DMS114 treated with DMSO at 0.1 percent for 48 hours (cell line): ENCODE measurements around the gene MAST2.
"Not testable (repeated sequence)": the region's sequence is repeated elsewhere in the genome, so short reads cannot be mapped to it uniquely, and the experiment has no call there.

ENCODE experiments used
- DNase-seq: peaks from one replicate; lab custom pipeline; 2025; ENCODE audit not compliant: unreplicated experiment; lab: John Stamatoyannopoulos, UW

Gene MAST2

DNA sequence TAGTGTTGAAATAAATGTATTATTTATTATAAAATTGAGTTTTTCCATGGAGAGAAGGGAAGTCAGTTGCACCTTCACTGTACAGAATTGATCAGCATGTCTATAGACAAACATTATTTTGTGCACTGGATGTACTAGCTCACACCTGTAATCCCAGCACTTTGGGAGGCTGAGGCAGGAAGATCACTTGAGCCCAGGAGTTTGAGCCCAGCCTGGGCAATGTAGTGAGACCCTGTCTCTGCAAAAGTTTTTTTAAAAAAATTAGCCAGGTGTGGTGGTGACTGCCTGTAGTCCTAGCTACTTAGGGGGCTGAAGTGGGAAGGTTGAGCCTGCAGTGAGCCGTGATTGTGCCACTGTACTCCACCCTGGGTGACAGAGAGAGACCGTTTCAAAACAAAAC, 87.7 kb downstream of the MAST2 start:
- DNase-seq = no peak

GRCh38 chr1:45892068-45892785, 88.8 kb downstream of the MAST2 start:
- DNase-seq = no peak

GRCh38 chr1:45894331-45894730, 90.9 kb downstream of the MAST2 start:
- no peak for DNase-seq

GRCh38 chr1:45894921-45895320, 91.5 kb downstream of the MAST2 start:
- DNase-seq = no peak

- no peak for DNase-seq
Observed at GRCh38 chr1:45895406-45895805, 92.0 kb downstream of the MAST2 start.

DNA sequence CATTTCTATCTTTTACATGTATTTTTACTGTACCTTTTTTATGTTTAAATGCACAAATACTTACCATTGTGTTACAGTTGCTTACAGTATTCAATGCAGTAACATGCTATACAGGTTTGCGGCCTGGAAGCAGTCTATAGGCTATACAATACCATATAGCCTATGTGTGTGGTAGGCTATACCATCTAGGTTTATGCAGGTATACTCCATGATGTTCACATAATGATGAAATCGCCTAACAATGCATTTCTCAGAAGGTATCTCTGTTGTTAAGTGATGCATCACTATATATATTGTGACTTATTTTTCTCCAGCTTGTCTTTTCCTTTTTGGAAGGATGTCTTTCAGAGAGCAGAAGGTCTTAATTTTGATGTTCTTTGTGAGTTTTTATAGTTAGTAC, 103.5 kb downstream of the MAST2 start:
- no peak for DNase-seq

DNA sequence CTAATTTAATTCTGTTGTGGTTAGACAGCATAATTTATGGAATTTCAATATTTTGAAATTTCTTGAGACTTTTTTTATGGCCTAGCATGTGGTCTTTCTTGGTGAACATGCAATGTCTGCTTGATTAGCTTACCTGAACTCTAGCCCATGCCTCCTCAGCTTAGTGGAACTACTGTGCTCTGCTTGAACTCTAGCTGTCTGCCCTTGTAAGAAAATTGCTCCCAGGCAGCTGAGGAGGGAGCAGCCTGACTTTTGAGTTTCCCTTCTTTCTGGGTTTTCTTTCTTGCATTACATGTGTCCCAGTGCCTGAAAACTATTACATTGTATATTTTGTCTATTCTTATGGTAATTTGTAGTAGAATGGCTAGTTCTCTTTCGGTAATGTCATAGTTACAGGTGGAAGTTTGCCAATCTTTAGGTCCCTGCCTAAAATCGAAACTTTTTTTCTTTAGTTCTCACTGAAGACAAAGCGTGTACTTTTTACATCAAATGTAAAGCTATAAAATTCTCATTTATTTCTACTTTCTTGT, 105.3 kb downstream of the MAST2 start:
- DNase-seq = no peak

GRCh38 chr1:45911634-45912033, 108.2 kb downstream of the MAST2 start:
- DNase-seq = no peak

- DNase-seq = no peak
Observed at GRCh38 chr1:45913183-45913683, 109.8 kb downstream of the MAST2 start.

- no peak for DNase-seq
Observed at GRCh38 chr1:45913731-45914501, 110.5 kb downstream of the MAST2 start.

GRCh38 chr1:45914836-45915235, 111.4 kb downstream of the MAST2 start:
- no peak for DNase-seq

DNA sequence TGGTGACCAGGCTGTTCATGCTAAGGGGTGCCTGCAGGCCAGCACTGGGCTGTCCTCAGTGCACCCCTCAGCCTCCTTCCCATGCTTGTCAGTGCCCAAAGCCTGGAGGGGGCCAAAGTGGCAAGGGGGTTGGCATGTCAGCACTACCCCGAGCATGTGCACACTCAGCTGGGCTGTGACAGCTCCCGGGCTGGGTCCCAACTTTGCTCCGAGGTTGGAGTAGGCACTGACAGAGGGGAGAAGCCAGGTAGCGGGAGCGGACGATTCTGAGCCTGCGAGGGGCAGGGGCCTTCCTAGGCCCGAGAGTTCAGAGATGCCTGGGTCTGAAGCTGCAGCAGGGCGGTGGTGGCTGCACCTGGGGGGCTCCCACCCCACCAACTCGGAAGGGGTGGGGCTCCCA, 119.0 kb downstream of the MAST2 start:
- DNase-seq = no peak

DNA sequence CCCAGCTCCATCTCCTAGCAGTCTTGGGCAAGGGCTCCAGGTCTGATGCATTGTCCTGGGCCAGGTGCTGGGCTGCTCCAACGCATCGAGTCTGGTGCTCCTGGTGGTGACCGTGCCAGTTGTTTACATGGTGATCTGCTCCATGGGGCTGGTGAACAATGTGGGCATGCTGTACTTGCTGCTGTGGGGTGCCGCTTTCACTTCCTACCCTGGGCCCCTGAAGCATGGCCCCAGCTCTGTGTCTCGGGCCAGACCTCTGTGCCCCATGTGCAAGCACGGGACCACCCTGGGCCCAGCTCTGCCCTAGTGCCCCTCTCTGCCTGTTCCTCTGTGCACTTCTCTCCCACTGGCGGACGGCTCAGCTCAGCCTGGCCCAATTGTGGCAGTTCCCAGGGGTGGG, 119.4 kb downstream of the MAST2 start:
- DNase-seq = no peak

- no peak for DNase-seq
Observed at GRCh38 chr1:45923343-45923742, 119.9 kb downstream of the MAST2 start.

DNA sequence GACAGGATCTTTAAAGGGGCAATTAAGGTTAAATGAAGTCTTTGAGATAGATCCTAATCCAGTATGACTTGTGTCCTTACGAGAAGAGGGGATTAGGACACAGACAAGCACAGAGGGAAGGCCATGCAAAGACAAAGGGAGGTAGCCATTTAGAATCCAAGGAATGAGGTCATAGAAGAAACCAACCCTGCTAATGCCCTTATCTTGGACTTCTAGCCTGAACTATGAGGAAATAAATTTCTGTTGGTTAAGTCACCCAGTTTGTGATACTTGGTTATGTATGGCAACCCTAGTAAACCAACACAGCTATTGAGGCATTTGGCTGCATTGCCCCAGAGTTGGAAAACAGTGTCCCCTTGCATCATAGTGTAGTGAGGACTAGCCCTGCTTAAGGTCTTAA, 121.3 kb downstream of the MAST2 start:
- no peak for DNase-seq

DNA sequence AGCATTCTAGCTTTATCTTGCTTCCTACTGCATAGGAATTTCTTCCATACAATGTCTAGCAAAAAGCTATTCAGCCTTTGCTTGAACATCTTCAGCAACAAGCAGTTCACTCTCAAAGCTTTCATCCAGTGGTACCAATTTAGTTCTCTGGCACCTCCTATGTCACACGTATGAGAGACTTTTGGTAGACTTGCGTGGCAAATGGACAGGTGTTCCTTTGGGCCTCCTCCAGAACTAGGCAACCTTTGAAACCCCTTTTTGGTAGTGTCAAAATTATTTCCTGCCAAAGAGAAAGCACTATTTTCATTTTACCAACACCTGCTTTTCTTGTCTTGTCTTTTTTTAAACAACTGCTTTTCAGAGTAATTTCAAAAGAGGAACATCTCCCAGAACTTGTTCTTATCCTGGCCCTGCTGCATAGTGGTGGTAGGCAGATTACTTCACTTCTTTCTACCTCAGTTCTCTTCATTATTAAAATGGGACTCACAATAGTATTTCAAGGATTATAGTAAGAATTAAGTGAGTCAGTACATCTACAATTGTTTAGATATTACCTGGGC, 122.4 kb downstream of the MAST2 start:
- no peak for DNase-seq

DNA sequence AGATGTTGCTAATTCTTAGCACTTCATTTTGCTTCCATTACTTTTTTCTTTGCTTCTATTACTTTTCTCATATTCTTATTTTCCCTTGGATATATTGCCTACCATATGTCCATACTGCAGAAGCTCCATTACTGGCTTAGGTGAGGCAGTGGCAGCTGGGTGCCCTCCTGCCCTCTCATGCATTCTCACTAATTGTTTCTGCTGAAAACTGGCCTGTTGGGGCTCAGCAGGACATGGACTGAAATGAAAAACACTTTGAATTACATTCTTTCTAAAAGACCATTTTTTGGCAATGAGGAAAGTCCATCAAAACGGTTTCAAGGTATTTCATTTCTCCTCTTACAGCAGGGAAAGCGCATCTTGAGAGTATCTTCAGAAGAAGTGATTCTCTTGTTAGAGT, 122.9 kb downstream of the MAST2 start:
- DNase-seq = no peak

DNA sequence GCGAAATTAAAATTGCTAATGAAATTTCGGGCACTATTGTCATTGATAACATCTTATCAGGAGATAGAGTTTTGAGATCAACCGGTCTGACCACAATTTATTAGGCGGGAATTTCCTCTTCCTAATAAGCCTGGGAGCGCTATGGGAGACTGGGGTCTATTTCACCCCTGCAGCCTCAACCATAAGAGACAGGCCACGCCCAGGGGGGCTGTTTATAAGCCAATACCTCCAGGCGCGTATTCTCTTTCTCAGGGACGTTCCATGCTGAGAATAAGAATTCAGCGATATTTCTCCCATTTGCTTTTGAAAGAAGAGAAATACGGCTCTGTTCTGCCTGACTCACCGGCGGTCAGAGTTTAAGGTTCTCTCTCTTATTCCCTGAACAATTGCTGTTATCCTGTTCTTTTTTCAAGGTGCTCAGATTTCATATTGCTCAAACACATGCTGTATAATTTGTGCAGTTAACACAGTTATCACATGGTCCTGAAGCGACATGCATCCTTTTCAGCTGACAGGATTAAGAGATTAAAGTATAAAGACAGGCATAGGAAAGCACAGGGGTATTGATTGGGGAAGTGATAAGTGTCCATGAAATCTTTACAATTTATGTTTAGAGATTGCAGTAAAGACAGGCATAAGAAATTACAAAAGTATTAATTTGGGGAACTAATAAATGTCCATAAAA, 124.0 kb downstream of the MAST2 start:
- DNase-seq = not testable (repeated sequence)

GRCh38 chr1:45928486-45929205, 125.2 kb downstream of the MAST2 start:
- DNase-seq = no peak

DNA sequence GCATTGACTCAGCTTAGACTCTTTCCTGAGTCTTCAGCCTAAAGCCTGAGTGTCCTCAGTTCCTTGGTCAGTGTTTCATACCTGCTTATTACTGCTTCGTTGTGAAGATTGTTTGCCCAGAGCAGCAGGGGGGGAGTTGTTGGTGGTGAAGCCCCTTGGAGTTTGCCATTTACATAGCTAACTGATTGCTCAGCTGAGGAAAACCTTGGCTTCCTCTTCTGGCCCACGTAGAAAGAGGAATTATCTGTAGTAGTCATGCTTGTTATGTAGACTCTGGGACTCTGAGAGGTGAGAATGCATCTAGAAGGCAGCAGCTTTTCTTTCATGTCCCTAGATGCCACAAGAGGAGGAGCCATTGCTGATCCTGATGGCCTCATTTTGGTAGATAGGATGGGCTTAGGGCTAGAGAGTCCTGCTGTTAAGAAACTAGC, 125.9 kb downstream of the MAST2 start:
- no peak for DNase-seq
